Measurements from ENCODE around the gene PAPPA. TPM values are rescaled to one million over a fixed set of nuclear protein-coding genes. Genes with fewer than 3 reads are reported as not detected.

The PAPPA gene
- total RNA-seq, 2 experiments from 2014 or later, result not detected

DNA sequence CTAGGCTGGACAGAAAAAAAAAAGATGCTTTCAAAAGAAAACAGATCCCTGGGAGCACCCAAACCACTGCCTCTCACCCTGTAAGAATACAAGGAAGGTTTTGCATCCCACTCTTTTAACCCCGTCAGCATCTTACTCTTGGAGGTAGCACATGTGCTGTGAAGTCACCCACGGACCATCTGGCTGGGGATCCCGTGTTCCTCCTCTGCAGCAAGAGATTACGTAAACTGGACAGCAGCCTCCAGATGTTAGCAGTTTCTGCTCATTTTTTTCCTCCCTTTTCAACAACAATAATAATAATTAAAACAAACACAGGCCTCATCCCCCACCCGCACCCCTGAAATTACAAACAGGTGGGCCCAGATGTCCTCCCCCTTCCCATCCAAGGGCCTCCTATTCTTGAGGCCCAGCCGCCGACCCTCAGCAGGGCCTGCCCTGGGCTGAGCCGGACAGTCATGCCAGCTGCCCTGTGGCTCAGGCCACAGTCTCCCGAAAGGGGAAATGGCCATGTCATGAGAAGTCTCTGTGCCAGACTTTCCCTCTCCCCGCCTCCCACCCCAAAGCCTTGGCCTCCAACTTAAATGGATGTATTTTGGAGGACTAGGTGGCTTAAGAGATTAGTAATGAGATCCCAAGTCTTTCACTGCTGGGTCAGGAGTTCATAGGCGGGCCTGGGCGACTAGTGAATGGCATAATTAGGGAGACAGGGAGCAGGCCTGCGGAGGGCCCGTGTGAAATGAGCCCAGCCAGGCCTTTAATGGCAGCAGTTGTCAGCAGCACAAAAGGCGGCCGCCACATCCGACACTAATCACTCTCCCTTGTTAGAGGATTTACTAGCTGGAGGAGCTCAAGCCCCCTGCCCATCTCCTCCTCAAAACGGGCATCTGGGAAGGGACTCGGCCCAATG is 165.1 kb downstream of the PAPPA start:
- Mint-ChIP-seq H3K4me3 (no peak overlapping the region), H3K9me3 (peaks cover 2% of the 10 kb centered on the region), H3K36me3 (no peaks in the 10 kb centered on the region), H3K27me3 (peaks cover 2% of the 10 kb centered on the region), H3K4me1 (no peaks in the 10 kb centered on the region), H3K27ac (no peak overlapping the region)
- DNase-seq (no peak), ATAC-seq (ENCODE audit: low read depth) (no peak)
- POLR2A ChIA-PET, result no interaction called here

DNA sequence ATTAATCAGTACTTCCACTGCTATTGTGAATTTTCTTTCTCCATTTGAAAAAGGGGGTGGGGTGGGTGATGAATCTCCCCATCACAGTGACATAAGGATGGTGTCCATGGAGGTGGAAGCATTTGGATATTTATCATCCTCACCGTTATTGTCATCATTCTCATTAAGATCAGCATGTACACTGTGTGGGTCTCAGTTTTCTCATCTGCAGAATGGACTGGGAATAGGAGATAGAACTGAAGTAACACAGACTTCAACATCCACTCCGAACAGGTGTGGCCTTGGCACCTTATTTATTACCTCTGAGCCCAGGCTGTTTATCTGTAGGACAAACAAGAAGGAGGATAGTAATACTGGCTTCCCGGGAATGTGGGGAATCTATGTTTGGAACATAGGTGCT is 165.9 kb downstream of the PAPPA start:
- no peak overlapping the region for H3K4me3 Mint-ChIP-seq
- H3K27ac Mint-ChIP-seq, result no peak overlapping the region
- peaks cover 2% of the 10 kb centered on the region for H3K9me3 Mint-ChIP-seq
- no peaks in the 10 kb centered on the region for H3K36me3 Mint-ChIP-seq
- POLR2A ChIA-PET, result no interaction called here
- H3K27me3 Mint-ChIP-seq, result peaks cover 2% of the 10 kb centered on the region
- H3K4me1 Mint-ChIP-seq, result no peaks in the 10 kb centered on the region
- ATAC-seq (ENCODE audit: low read depth) (no peak), DNase-seq (no peak)

DNA sequence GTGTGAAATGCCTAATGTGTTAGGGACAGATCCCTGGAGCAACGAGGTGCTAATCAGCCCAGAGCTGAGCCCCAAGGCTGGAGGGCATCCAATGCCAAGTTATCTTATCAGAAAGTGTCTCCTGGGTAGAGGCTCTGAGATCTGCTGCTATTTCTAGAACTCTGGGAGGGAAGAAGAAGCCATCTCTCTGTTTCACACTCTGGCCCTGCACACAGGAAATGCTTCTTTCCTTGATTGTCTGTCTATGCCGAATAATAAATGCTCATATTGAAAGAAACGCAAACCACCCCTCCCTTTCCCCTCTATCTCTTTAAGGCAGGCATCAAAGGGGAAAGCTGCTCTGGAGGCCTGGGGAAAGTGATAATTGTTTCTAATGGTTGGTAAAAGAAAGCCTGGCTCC is 166.7 kb downstream of the PAPPA start:
- Mint-ChIP-seq H3K36me3 (no peaks in the 10 kb centered on the region), H3K4me1 (no peaks in the 10 kb centered on the region), H3K27ac (no peak overlapping the region), H3K4me3 (no peak overlapping the region), H3K27me3 (no peaks in the 10 kb centered on the region), H3K9me3 (no peaks in the 10 kb centered on the region)
- ATAC-seq (ENCODE audit: low read depth) (no peak), DNase-seq (no peak)
- POLR2A ChIA-PET, result no interaction called here

DNA sequence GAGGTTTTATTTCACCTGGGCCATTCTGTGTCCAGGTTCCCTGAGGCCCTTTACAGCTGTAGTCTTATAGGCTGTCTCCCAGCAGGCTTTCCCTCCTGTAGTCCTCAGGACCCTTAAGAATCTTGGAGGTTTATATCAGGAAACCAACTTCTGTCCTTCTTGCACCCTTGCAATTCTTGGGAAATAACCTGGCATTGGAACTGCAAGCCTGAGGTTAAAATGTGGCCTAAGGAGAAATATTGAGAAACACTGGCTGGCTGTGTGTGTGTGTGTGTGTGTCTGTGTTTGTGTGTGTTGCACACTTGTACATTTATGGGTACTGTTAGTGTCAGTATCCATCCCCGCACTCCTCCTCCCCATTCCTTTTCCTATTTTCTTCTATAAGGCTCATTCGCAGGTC is 168.9 kb downstream of the PAPPA start:
- no peak overlapping the region for H3K4me3 Mint-ChIP-seq
- no peaks in the 10 kb centered on the region for H3K4me1 Mint-ChIP-seq
- POLR2A ChIA-PET, result no interaction called here
- no peaks in the 10 kb centered on the region for H3K36me3 Mint-ChIP-seq
- H3K9me3 Mint-ChIP-seq, result peaks cover 1% of the 10 kb centered on the region
- DNase-seq (no peak), ATAC-seq (ENCODE audit: low read depth) (no peak)
- no peaks in the 10 kb centered on the region for H3K27me3 Mint-ChIP-seq
- H3K27ac Mint-ChIP-seq, result no peak overlapping the region

DNA sequence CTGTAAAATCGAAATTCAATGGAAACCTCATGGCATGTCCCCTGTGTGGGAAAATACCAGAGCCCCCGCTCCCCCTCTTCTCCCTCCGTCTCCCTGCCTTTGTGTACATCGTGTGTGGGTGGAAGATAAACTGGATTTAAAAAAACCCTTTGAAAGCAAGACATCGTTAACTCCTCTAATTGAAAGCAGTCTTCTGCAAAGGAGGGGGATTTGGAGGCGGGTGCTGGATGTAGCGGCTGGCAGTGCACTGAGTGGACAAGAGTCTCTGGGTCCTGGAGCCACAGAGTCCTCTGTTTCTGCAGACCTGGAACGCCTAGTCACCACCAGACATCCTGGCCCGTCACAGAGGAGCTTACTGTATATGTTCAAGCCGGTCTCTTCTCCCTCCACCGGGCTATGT is 169.4 kb downstream of the PAPPA start:
- Mint-ChIP-seq H3K27ac (no peak overlapping the region), H3K27me3 (no peaks in the 10 kb centered on the region), H3K36me3 (no peaks in the 10 kb centered on the region), H3K4me3 (no peak overlapping the region), H3K9me3 (peaks cover 1% of the 10 kb centered on the region), H3K4me1 (no peaks in the 10 kb centered on the region)
- POLR2A ChIA-PET, result no interaction called here
- ATAC-seq (ENCODE audit: low read depth) (no peak), DNase-seq (no peak)

DNA sequence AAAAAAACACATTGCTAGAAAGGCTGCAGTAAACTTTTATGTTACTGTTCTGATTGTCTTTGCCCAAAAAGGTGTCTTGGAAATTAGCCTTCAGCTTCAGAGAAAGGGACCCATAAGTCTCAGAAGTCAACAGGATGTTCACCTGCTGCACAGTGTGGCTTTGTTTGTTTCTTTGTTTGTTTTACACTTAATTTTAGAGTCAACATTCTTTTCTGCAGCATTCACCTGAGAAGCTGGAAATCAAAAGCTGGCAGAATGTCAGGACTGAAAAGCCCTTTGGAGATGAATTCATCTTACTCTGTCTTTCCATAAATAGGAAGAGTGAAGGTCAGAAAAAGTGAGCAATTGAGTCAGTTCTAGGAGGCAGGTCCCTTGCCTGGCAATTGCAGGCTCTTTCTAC is 170.0 kb downstream of the PAPPA start:
- no peaks in the 10 kb centered on the region for H3K36me3 Mint-ChIP-seq
- no peak overlapping the region for H3K27ac Mint-ChIP-seq
- peaks cover 1% of the 10 kb centered on the region for H3K9me3 Mint-ChIP-seq
- H3K4me3 Mint-ChIP-seq, result no peak overlapping the region
- no peak for ATAC-seq (ENCODE audit: low read depth)
- no peak for DNase-seq
- POLR2A ChIA-PET, result no interaction called here
- no peaks in the 10 kb centered on the region for H3K27me3 Mint-ChIP-seq
- no peaks in the 10 kb centered on the region for H3K4me1 Mint-ChIP-seq

DNA sequence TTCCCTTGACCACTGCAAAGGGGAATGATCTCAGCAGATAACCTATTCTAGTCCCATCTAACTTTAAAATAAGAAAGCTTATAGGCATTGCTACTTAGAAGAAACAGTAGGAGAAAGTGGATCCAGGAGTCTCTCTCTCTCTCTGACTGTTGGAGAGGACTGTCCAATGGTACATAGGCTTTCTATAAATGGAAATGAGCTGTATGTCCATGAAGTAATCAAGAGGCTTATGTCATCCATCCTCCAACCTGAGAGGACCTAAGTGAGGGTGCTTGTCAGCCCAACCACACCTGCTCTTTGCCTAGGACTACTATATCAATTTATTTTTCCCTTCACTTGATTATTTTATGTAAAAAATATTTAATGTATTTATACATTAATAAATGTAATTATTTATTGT is 172.3 kb downstream of the PAPPA start:
- ATAC-seq (ENCODE audit: low read depth), result no peak
- Mint-ChIP-seq H3K36me3 (no peaks in the 10 kb centered on the region), H3K27ac (no peak overlapping the region)

DNA sequence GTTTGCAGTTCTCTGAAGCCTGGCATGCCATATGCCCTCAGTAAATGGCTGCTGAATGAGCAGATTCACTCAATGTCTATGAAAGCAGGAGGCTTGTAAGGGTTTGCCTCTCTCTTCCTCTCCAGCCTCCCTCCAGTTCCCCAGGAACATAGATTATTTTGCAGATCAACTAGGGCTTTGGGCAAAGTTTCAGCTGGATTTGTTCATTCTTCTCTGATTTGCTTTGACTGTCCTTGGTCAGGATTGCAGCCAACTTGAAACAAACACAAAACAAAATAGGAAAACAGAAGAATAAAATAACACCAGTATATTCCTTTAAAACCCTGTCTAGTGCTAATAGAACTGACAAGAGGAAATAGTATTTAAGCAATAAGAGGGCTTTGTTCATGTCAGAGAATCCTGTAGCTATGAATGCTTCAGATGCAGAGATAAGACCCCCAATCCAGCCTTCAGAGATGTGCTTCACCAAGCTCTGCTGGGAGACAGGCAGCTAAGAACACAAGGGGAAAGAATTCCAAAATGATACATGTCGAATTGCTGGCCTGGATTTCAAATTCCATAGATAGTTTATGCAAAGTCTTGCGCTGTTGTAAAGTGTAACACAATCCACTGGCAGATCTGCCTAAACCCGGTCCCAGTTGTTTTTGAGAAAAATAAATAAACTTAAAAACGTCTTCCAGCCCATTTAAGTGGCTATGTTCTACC is 174.3 kb downstream of the PAPPA start:
- H3K27me3 Mint-ChIP-seq, result no peaks in the 10 kb centered on the region
- H3K36me3 Mint-ChIP-seq, result no peaks in the 10 kb centered on the region
- H3K27ac Mint-ChIP-seq, result no peak overlapping the region
- peaks cover 1% of the 10 kb centered on the region for H3K9me3 Mint-ChIP-seq
- H3K4me1 Mint-ChIP-seq, result no peaks in the 10 kb centered on the region
- ATAC-seq (ENCODE audit: low read depth), result no peak
- no peak overlapping the region for H3K4me3 Mint-ChIP-seq
- POLR2A ChIA-PET, result no interaction called here
- DNase-seq, result no peak

More for the DNA sequence above, 172.3 kb downstream of the PAPPA start:
- H3K4me1 Mint-ChIP-seq, result no peaks in the 10 kb centered on the region
- no peak overlapping the region for H3K4me3 Mint-ChIP-seq
- POLR2A ChIA-PET, result no interaction called here
- H3K9me3 Mint-ChIP-seq, result peaks cover 1% of the 10 kb centered on the region
- no peaks in the 10 kb centered on the region for H3K27me3 Mint-ChIP-seq
- no peak for DNase-seq

DNA sequence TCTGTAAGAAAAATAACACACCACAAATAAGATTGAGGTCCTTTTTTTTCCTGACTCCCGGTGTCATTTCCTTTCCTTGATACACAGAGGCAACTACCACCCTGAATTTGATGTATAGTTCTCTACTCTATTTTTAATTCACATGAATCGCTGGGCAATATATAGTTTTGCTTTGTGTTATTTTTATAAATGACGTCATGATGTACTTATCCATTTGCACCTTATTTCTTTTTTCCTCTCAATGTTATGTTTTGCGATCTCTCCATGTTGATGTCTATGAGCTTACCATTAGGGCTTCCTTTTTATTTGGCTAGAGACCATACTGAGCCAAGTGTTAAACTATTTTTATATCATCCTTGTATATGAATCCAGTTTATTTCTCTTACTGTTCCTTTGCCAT is 175.9 kb downstream of the PAPPA start:
- H3K27ac Mint-ChIP-seq, result no peak overlapping the region
- H3K27me3 Mint-ChIP-seq, result no peaks in the 10 kb centered on the region
- no peak for DNase-seq
- H3K4me3 Mint-ChIP-seq, result no peak overlapping the region
- POLR2A ChIA-PET, result no interaction called here
- ATAC-seq (ENCODE audit: low read depth), result no peak
- H3K4me1 Mint-ChIP-seq, result no peaks in the 10 kb centered on the region
- peaks cover 1% of the 10 kb centered on the region for H3K9me3 Mint-ChIP-seq
- no peaks in the 10 kb centered on the region for H3K36me3 Mint-ChIP-seq

DNA sequence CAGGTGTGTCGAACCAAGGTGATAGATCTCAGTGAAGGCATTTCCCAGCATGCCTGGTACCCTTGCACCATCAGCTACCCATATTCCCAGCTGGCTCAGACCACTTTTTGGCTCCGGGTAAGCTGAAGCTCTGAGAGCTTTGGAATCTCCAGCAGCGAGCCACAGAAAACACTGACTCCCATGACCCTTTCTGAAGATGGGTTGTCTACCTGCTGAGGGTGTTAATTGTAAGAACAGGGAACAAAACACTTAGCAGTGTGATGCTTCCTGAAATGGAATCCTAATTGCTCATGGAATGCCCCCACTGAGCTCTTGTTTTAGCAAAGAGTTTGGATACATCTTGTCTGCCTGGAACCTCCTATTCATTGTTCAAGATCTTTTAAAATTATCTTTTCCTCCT is 177.7 kb downstream of the PAPPA start:
- Mint-ChIP-seq H3K27ac (no peak overlapping the region), H3K36me3 (no peaks in the 10 kb centered on the region), H3K27me3 (no peaks in the 10 kb centered on the region), H3K4me3 (no peak overlapping the region), H3K9me3 (peaks cover 1% of the 10 kb centered on the region), H3K4me1 (no peaks in the 10 kb centered on the region)
- POLR2A ChIA-PET, result no interaction called here
- ATAC-seq (ENCODE audit: low read depth), result no peak
- DNase-seq, result no peak

DNA sequence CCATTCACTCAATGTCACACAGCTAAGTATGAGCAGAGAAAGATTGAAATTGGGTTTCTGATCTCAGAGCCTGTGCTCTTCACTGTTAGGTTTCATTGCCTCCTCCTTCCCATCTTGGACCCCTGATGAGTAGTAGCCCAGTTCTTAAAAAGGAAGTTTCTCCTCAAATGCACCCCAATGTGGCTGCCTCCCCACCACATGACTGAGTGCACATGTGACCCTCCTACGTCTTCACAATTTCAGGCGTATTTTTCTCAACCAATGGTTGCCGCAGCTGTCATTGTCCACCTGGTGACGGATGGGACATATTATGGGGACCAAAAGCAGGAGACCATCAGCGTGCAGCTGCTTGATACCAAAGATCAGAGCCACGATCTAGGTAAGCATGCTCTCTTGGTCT is 178.5 kb downstream of the PAPPA start:
- Mint-ChIP-seq H3K9me3 (peaks cover under 1% of the 10 kb centered on the region), H3K4me1 (no peaks in the 10 kb centered on the region), H3K27me3 (no peaks in the 10 kb centered on the region), H3K36me3 (no peaks in the 10 kb centered on the region), H3K4me3 (no peak overlapping the region), H3K27ac (no peak overlapping the region)
- POLR2A ChIA-PET, result no interaction called here
- DNase-seq (no peak), ATAC-seq (ENCODE audit: low read depth) (no peak)

DNA sequence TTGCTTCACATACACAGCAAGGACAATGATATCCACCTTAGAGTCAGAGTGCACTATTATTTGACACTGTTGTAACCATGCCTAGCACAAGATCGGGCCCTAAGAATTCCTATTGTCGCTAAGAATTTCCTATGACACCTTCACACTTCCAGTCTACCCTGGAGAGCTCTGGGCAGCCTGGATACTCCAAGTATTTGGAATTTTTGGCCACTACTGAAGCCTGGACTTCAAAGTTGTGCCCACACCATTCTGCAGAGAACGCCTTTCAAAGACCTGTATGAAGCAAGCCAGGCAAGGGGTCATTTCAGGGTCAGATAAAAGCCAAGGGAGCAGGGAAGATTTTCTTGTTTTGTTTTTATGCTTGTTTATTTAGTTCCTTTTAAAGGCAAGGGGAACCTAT is 179.7 kb downstream of the PAPPA start:
- H3K4me3 Mint-ChIP-seq, result no peak overlapping the region
- H3K4me1 Mint-ChIP-seq, result no peaks in the 10 kb centered on the region
- ATAC-seq (ENCODE audit: low read depth), result no peak
- POLR2A ChIA-PET, result no interaction called here
- H3K27me3 Mint-ChIP-seq, result no peaks in the 10 kb centered on the region
- H3K9me3 Mint-ChIP-seq, result no peaks in the 10 kb centered on the region
- no peak overlapping the region for H3K27ac Mint-ChIP-seq
- H3K36me3 Mint-ChIP-seq, result no peaks in the 10 kb centered on the region
- no peak for DNase-seq

DNA sequence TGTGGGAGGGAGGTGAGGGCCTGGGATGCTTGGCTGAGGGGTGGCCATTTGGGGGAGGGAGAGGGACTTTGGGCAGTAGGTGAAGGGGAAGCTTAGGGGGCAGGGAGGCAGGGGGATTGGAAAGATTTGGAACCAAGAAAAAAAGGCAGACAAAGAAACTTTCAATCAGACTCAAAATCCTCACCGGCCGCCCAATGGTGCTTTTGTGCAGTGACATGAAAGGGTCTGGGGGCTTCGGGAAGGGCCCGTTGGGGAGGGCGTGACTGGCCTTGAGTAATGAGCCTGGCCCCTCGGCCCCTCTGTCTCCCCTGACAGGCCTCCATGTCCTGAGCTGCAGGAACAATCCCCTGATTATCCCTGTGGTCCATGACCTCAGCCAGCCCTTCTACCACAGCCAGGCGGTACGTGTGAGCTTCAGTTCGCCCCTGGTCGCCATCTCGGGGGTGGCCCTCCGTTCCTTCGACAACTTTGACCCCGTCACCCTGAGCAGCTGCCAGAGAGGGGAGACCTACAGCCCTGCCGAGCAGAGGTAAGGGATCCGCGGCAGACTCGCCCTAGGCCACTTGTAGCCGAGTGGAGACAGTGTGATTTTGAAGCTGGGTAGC is 181.1 kb downstream of the PAPPA start:
- Mint-ChIP-seq H3K4me3 (no peak overlapping the region), H3K4me1 (no peaks in the 10 kb centered on the region), H3K9me3 (no peaks in the 10 kb centered on the region), H3K27me3 (no peaks in the 10 kb centered on the region), H3K36me3 (no peaks in the 10 kb centered on the region), H3K27ac (no peak overlapping the region)
- no peak for ATAC-seq (ENCODE audit: low read depth)
- no peak for DNase-seq
- POLR2A ChIA-PET, result no interaction called here

DNA sequence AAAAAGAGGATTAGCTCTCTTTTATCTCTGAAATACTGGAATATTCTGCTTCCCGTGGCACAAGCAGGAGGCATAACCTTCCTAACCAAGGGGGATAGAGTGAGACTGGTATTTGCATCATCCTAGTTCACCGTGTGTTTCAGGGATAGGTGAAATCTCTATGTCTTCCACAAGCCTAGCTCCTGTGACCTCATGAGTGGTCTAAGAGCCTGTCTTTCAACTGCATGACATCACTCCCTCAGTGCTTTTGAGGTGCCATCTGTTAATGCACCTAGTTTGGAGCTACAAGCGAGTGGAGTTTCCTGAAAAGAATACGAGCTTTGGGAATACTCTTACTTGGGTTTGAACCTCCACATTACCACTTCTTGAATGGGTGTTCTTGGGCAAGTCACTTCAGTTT is 181.8 kb downstream of the PAPPA start:
- no peaks in the 10 kb centered on the region for H3K36me3 Mint-ChIP-seq
- DNase-seq, result no peak
- H3K27ac Mint-ChIP-seq, result no peak overlapping the region
- no peaks in the 10 kb centered on the region for H3K9me3 Mint-ChIP-seq
- H3K27me3 Mint-ChIP-seq, result no peaks in the 10 kb centered on the region
- no peak overlapping the region for H3K4me3 Mint-ChIP-seq
- H3K4me1 Mint-ChIP-seq, result no peaks in the 10 kb centered on the region
- POLR2A ChIA-PET, result no interaction called here
- ATAC-seq (ENCODE audit: low read depth), result no peak
